Testis (tissue), 3 donors: ENCODE results near the gene PRADC1. TPM values are rescaled to one million over a fixed set of nuclear protein-coding genes. Genes with fewer than 3 reads are reported as not detected.
"Not testable (repeated sequence)": the region's sequence is repeated elsewhere in the genome, so short reads cannot be mapped to it uniquely, and the experiment has no call there.

Source experiments
- DNase-seq: peaks from one replicate; pipeline ENCODE4 v3.0.0-alpha.2; 2019
- H3K27ac ChIP-seq, 2 donors: fragments of 200-600 bp; sonication (generic); one replicate each; pipeline ENCODE4 v1.5.1; 2019
- H3K27me3 ChIP-seq: fragments of 200-600 bp; sonication (generic); one replicate; pipeline ENCODE4 v1.5.1; 2019
- H3K36me3 ChIP-seq: fragments of 200-600 bp; sonication (generic); one replicate; pipeline ENCODE4 v1.5.1; 2017; ENCODE audit warnings: low read depth; ENCODE audit errors: missing control alignments
- H3K4me1 ChIP-seq: fragments of 200-600 bp; sonication (generic); one replicate; pipeline ENCODE4 v1.5.1; 2019
- H3K4me3 ChIP-seq, 2 donors: fragments of 200-600 bp; sonication (generic); one replicate each; pipeline ENCODE4 v1.5.1; 2017 to 2019
- H3K9me3 ChIP-seq: fragments of 200-600 bp; sonication (generic); one replicate; pipeline ENCODE4 v1.5.1; 2017
- POLR2A ChIP-seq: fragments of 450-650 bp; IDR thresholded peaks from one replicate; pipeline ENCODE4 v1.6.1; 2017; ENCODE audit warnings: antibody characterized with exemption, mild to moderate bottlenecking, moderate library complexity
- WGBS, 2 donors: methylation state at CpG; one replicate each; pipeline ENCODE4 v1.1.5; 2018; 5-methylcytosine and 5-hydroxymethylcytosine counted together
- intact Hi-C: fragments of 100-400 bp; cut with DNase I; formaldehyde crosslinking; loops from one replicate; pipeline ENCODE4 v1.15.1; 2023; ENCODE audit warnings: low total_unique reads
- polyA plus RNA-seq: library from polyadenylated mRNA; stranded (reverse); fragments of 350-450 nt; fragmentation: Illumina TruSeq; extraction: RNeasy Lipid Tissue Mini Kit (QIAGEN cat#74804); gene quantifications from one replicate; pipeline ENCODE4 v1.2.3, GENCODE V29; 2014; ENCODE audit warnings: low read depth, low replicate concordance; ENCODE audit not compliant: insufficient read depth
- total RNA-seq, 2 donors: library from RNA; depleted of rRNA; stranded (reverse); fragments of >200 nt; gene quantifications; one replicate each; pipeline ENCODE4 v1.2.3, GENCODE V29; 2016
- TF ChIP-seq, protein P1 (sequence below), 3 experiments: fragments of 450-650 bp in 2 of 3; fragments of 200-600 bp in 1 of 3; sonication (generic) in 1 of 3; IDR thresholded peaks; one replicate each; pipeline ENCODE4 v1.5.1; 2016 to 2019; ENCODE audit warnings: antibody characterized with exemption in 3 of 3, mild to moderate bottlenecking in 2 of 3, moderate library complexity in 1 of 3

PRADC1 gene
- total and polyA plus RNA-seq, 3 donors from 2014 or later: 21.3 to 47.1 (median 29.2) TPM

DNA sequence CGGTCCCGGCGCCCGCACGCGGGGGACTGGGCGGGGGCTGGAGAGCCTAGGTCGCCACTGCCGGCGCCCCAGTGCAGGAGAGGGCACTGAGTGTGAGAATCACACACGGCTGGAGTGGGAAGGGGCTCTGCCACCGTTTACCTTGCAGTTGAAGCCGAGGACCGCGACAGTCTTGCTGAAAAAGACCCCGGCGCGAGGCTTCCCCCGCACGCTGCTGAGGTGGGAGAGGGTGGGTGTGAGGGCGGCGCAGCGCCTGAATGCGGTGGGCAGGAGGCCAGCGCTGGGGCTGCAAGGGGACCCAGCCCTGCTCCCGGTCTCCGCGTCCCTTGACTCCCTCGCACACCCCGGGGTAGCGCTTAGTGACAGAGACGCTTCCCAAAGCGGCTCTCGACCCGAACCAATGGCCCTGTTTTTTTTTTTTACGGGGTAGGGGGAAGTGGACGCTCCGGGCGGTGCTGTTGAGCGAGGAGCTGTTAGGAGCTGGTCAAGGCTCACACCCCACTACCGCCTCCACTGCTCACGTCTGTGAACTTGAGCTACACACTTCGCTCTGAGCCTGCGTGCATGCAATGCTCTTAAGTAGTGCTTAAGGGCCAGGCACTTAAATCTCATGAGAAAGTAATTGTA, 29.9 kb downstream of the PRADC1 start:
- H3K4me1 ChIP-seq: peaks cover 7% of the 10 kb centered on the region
- DNase-seq: no peak
- H3K27me3 ChIP-seq: no peaks in the 10 kb centered on the region
- WGBS, 2 donors: 3 to 13% methylated on average over 3 to 40 of the region's 44 CpGs
- peak overlapping the region; percentile 9 to 34 for H3K4me3 ChIP-seq
- no peaks in the 10 kb centered on the region for H3K36me3 ChIP-seq
- H3K9me3 ChIP-seq: no peaks in the 10 kb centered on the region
- TF ChIP-seq, protein P1, sequence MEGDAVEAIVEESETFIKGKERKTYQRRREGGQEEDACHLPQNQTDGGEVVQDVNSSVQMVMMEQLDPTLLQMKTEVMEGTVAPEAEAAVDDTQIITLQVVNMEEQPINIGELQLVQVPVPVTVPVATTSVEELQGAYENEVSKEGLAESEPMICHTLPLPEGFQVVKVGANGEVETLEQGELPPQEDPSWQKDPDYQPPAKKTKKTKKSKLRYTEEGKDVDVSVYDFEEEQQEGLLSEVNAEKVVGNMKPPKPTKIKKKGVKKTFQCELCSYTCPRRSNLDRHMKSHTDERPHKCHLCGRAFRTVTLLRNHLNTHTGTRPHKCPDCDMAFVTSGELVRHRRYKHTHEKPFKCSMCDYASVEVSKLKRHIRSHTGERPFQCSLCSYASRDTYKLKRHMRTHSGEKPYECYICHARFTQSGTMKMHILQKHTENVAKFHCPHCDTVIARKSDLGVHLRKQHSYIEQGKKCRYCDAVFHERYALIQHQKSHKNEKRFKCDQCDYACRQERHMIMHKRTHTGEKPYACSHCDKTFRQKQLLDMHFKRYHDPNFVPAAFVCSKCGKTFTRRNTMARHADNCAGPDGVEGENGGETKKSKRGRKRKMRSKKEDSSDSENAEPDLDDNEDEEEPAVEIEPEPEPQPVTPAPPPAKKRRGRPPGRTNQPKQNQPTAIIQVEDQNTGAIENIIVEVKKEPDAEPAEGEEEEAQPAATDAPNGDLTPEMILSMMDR (IDR thresholded peaks at IDR 0.05): no peak
- TF ChIP-seq POLR2A: no peak
- intact Hi-C loops: no loop called here
- H3K27ac ChIP-seq: no peak overlapping the region

- Histone ChIP-seq H3K27ac (no peak within 1 kb of the TSS), H3K9me3 (no peaks in the 10 kb centered on the region), H3K36me3 (no peaks in the 10 kb centered on the region), H3K4me3 (peak within 1 kb of the TSS; percentile 9 to 34), H3K27me3 (no peaks in the 10 kb centered on the region), H3K4me1 (peaks cover 7% of the 10 kb centered on the region)
- intact Hi-C loops: no loop called here
- DNase-seq: peak; percentile 54
- no peak for TF ChIP-seq POLR2A
- TF ChIP-seq, protein P1 (IDR thresholded peaks at IDR 0.05): no peak
- WGBS, 2 donors: 1 to 2% methylated on average over 41 to 80 of the region's 87 CpGs
Observed at GRCh38 chr2:73202156-73203054, 30.6 kb downstream of the PRADC1 start, which contains the start of gene NOTO. TSS of gene NOTO (plus strand) at chr2:73202574. CDS start at chr2:73202667, 93 bp downstream.

GRCh38 chr2:73200281-73200680, 32.8 kb downstream of the PRADC1 start:
- WGBS, 2 donors: 95% methylated on average over 10 of the region's 10 CpGs
- H3K4me3 ChIP-seq, H3K36me3 ChIP-seq, H3K4me1 ChIP-seq, DNase-seq, H3K27ac ChIP-seq, intact Hi-C loops, H3K9me3 ChIP-seq, H3K27me3 ChIP-seq: not testable (repeated sequence)

- no peaks in the 10 kb centered on the region for H3K27me3 ChIP-seq
Observed at GRCh38 chr2:73197579-73197978, 35.5 kb downstream of the PRADC1 start.

GRCh38 chr2:73187549-73187948, 45.5 kb downstream of the PRADC1 start:
- Histone ChIP-seq H3K27me3 (no peaks in the 10 kb centered on the region), H3K9me3 (no peaks in the 10 kb centered on the region), H3K4me1 (no peaks in the 10 kb centered on the region), H3K4me3 (no peak overlapping the region), H3K27ac (no peak overlapping the region), H3K36me3 (no peaks in the 10 kb centered on the region)
- no peak for TF ChIP-seq POLR2A
- TF ChIP-seq, protein P1 (IDR thresholded peaks at IDR 0.05): no peak
- intact Hi-C loops: no loop called here
- WGBS, 2 donors: 79% methylated on average over 2 of the region's 2 CpGs
- DNase-seq: no peak

More at GRCh38 chr2:73197579-73197978, 35.5 kb downstream of the PRADC1 start:
- peaks cover 7% of the 10 kb centered on the region for H3K4me1 ChIP-seq
- DNase-seq: no peak
- H3K27ac ChIP-seq: no peak overlapping the region
- intact Hi-C loops: no loop called here
- no peaks in the 10 kb centered on the region for H3K9me3 ChIP-seq
- H3K4me3 ChIP-seq: no peak overlapping the region
- H3K36me3 ChIP-seq: no peaks in the 10 kb centered on the region
- TF ChIP-seq POLR2A: no peak
- TF ChIP-seq, protein P1 (IDR thresholded peaks at IDR 0.05): no peak
